A549 treated with Hydrocortisone at 1 μM for 4 hours (cell line): ENCODE results near the gene KAT8. TPM values are rescaled to one million over a fixed set of nuclear protein-coding genes. Genes with fewer than 3 reads are reported as not detected.

Experiments
- total RNA-seq: library from RNA; stranded (reverse); fragments of 200-300 nt; extraction: Qiagen RNA extraction; gene quantifications from 5 replicates; pipeline ENCODE4 v1.2.3, GENCODE V29; 2022

KAT8 gene
- 45.0 to 51.2 TPM (median 48.2 TPM) in 5 replicates for total RNA-seq

DNA sequence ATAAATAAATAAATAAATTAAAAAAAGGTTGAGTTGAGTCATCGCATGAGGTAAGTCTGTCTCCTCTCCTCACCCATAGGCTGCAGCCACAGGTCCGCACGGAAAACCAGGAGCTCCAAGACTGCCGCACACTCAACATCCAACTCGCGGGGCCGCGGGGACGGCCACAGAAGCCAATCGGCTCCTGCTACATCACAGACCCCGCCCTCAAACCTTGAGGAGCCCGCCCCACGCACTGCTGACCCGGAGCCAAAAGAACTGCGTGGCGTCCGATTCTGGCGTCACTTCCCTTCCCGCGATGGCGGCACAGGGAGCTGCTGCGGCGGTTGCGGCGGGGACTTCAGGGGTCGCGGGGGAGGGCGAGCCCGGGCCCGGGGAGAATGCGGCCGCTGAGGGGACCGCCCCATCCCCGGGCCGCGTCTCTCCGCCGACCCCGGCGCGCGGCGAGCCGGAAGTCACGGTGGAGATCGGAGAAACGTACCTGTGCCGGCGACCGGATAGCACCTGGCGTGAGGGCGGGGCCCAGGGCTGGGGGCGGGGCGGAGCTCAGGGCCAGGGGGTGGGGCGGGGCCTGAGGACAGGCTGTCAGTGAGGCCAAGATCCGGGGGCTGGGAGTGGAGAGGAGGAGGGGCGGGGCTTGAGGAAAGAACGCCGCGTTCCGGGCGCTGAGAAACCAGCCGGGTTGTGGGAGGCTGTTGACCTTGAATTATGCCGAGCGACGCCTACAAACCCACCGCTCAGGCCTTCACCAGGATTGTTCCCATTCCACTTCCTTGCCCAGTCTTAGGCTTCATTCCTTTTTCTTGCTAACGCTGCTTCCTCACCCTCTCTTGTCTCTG lies at the start of gene KAT8:
Gene KAT8, plus strand, starts transcription at position 281 of the 839 bp plus-strand sequence. Its CDS starts 18 bp downstream, at position 299.

GRCh38 chr16:31073970-31074813 lies 43.3 kb upstream of the KAT8 start, which contains the start of the genes ZNF646 and ZNF668:
Gene ZNF646 (plus strand): TSS chr16:31074422. CDS start chr16:31076325, 1,903 bp downstream.
Gene ZNF668 (minus strand): TSS chr16:31074240. CDS start chr16:31064459, 9,781 bp downstream.

DNA sequence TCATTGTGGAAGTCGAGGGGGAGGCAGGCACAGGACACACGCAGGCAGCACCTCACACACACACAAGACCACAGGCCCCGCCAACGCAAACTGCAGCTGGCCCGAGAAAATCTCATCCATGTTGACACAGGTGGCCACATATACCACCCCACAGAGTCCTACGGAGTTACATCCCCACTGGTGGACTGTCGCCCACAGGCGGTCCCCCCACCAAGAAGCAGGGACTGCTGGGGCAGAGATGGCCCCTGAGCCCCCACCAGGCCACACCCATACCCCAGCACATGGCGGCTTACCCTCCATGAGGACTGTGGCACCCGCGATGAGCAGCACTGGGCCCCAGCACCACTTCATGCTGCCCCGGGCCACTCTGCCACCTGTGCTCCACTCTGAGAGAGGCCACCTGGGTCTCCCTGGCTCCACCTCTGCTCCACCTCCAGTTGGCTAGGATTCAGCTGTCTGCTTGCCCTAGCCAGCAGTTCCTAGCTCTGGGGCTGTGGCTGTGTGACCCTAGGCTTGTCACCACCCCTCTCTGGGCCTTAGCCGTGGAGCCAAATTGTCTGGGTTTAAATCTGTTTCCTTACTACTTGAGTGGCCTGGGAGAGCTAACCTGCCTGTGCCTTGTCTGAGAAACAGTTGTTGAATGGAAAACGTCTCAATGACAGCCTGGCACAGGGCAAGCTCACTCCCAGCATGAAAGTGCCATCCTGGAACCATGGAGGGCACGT lies 28.8 kb upstream of the KAT8 start, which contains the start of gene PRSS53:
Gene PRSS53, minus strand, starts transcription at position 485 of the 725 bp plus-strand sequence. Its CDS starts 134 bp downstream, at position 351.

DNA sequence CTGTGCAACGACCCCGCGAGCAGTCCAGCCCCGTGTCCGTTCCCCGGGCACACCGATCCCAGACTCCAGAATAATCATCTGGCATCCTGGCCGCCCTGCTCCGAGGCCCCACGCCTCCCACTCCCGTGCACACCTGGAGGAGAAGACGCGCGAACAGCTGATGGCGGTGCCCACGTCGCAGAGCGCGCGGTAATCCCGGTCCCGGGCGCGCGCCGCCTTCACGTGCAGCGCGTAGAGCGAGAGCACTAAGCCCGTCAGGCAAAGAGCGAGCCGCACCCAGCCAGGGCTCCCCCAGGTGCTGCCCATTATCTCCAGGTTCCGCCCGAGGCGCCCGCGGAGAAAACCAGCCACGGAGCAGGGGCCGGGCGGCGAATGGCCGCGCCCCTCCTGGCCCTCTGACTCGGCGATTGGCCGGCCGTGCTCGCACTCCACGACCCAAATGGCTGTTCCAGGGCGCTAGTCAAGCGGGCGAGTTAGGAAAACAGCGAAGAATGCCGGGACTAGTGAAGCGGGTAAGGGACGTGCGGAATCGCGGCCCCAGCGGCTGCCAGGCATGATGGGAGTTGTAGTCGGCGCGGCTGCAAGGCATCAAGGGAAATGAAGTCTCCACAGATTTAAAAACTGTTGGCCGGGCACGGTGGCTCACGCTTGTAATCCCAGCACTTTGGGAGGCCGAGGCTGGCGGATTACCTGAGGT lies 22.9 kb upstream of the KAT8 start, which contains the start of gene VKORC1:
Gene VKORC1, minus strand, starts transcription at position 374 of the 697 bp plus-strand sequence. Its CDS starts 68 bp downstream, at position 306.

GRCh38 chr16:31108035-31108793 lies 9.2 kb upstream of the KAT8 start, which contains the start of gene BCKDK:
Gene BCKDK (plus strand): TSS chr16:31108386. CDS start chr16:31109224, 838 bp downstream.

DNA sequence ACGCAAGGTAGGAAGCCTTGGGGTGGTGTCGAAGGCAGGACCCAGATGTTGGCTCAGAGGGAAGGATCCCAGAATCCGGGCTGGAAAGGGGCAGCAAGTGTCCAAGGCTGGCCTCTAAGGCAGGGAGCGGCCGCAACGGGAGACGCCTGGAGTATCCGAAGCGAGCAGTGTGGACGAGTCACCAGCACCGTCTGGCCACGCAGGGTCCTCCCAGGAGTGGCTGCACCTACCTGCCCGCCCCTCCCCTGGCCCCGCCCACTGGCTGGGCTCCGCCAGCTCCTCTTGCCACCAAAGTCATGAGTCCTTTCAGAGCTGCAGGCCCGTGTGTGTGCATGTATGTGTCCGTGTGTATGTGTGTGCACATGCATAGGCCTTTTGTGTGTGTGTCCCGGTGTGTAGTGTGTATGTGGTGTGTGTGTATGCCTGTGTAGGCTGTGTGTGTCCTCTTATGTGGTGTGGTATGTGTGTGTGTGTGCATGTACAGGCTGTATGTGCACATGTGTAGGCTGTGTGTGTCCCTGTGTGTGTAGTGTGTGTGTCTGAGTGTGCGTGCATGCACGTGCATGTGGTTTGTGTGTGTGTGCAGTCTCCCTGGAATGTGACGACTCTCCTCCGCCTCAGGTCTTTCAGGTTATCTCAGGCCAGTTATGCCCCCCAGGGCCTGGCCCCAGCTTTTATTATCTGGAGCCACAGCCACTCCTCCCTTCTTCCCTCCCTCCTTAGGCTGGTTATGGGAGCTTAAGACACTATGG lies 18.2 kb downstream of the KAT8 start, which contains the start of gene PRSS8:
Gene PRSS8, minus strand, starts transcription at position 193 of the 752 bp plus-strand sequence. CDS start 229 bp downstream, outside the sequence.

DNA sequence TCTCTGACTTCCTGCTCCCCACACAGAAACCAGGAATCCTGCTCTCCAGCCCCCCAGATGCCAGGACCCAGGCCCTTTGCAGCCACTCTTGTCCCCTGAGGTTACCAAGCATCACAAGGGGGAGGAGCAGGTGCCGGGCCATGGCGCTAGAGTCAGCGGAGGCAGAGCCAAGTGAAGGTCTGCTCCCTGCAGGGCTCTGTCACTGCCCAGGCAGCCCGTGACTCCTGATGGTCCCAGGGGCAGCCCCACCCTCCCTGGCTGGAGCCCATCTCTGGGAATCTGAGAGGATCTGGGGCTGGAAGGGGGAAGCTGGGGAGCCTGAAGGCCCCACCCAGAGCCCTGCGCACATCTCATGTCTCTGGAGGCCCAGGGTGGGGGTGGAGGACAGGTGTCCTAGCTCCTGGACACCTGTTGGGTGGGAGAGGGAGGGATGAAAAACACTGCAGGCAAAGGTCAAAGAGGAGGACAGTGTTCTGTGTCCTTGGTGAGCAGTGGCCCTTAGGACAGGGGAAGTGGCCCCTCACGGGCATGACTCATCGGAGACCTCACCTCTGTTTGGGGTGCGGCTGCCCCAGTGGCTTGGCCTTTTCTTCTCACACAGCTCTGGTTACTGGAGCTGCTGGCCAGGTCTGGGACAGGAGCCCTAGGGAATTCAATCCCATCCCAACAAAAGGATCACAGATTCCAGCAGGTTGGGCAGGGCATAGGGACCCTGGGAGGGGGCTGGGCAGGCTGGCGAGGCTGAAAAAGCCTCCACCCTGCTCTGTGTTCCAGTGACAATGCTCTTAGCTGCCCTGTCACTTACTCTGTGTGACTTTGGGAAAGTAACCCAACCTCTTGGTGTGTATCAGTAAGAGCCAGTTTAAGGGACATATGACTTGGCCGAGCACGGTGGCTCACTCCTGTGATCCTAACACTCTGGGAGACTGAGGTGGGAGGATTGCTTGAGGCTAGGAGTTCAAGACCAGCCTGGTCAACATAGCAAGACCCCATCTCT lies 32.7 kb downstream of the KAT8 start, which contains the start of gene PRSS36:
Gene PRSS36, minus strand, starts transcription at position 173 of the 997 bp plus-strand sequence. Its CDS starts 31 bp downstream, at position 142.

DNA sequence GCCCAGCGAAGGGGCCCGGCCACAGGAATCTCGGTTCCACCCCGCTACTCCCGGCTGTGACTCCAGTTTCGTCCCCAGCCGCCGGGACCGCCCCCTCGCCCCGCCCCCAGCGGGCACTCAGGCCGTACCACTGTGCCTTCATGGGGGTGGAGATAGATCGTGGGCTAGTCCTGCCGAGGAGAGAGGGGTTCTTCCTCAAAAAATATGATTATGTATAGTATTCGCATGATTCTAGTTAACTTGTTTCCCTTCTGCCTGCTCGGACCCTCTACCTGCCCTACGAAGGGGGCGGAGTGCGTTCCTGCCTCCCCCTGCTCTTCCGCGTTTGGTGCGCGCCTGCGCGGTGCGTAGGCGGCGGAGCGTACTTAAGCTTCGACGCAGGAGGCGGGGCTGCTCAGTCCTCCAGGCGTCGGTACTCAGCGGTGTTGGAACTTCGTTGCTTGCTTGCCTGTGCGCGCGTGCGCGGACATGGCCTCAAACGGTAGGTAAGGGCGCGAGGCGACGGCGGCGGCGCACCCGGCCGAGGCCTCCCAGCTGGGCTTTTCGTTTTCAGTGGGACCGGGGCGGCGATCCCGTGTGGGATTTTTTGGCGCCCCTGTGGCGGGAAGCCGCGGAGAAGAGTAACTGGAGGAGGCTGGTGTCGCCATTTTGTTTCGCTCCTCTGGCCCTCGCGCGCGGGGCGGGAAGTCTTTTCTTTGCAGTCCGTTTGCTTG lies 62.4 kb downstream of the KAT8 start, which contains the start of gene FUS:
Gene FUS, plus strand, starts transcription at position 393 of the 713 bp plus-strand sequence. Its CDS starts 76 bp downstream, at position 469.

Other genes with a start within 250 kb of the KAT8 start
- 23.6 to 42.5 TPM (median 40.9 TPM) in 5 replicates for gene BCL7C, start 223.6 kb upstream of the KAT8 start, total RNA-seq
- gene CTF1, start 221.1 kb upstream of the KAT8 start, total RNA-seq: 0.16 to 0.32 TPM (median 0.18 TPM) in 5 replicates
- 14.1 to 19.7 TPM (median 18.0 TPM) in 5 replicates for gene FBXL19, start 194.1 kb upstream of the KAT8 start, total RNA-seq
- 9.0 to 14.5 TPM (median 12.1 TPM) in 5 replicates for gene ORAI3, start 168.6 kb upstream of the KAT8 start, total RNA-seq
- gene SETD1A, start 159.9 kb upstream of the KAT8 start, total RNA-seq: 17.7 to 19.7 TPM (median 18.3 TPM) in 5 replicates
- 13.6 to 15.9 TPM (median 13.9 TPM) in 5 replicates for gene HSD3B7, start 132.5 kb upstream of the KAT8 start, total RNA-seq
- 1.4 to 2.1 TPM (median 1.6 TPM) in 5 replicates for gene STX1B, start 107.0 kb upstream of the KAT8 start, total RNA-seq
- 56.8 to 66.1 TPM (median 64.4 TPM) in 5 replicates for gene STX4, start 84.1 kb upstream of the KAT8 start, total RNA-seq
- gene ZNF668, start 43.4 kb upstream of the KAT8 start, total RNA-seq: 13.3 to 19.8 TPM (median 14.5 TPM) in 5 replicates
- gene ZNF646, start 43.2 kb upstream of the KAT8 start, total RNA-seq: 9.1 to 11.4 TPM (median 10.2 TPM) in 5 replicates
- gene PRSS53, start 28.7 kb upstream of the KAT8 start, total RNA-seq: 1.0 to 2.5 TPM (median 1.6 TPM) in 5 replicates
- gene VKORC1, start 22.9 kb upstream of the KAT8 start, total RNA-seq: 98.3 to 147 TPM (median 140 TPM) in 5 replicates
- 46.0 to 56.1 TPM (median 52.2 TPM) in 5 replicates for gene BCKDK, start 9.3 kb upstream of the KAT8 start, total RNA-seq
- gene PRSS8, start 18.1 kb downstream of the KAT8 start, total RNA-seq: 0.83 to 1.4 TPM (median 1.2 TPM) in 5 replicates
- gene PRSS36, start 32.4 kb downstream of the KAT8 start, total RNA-seq: 0.84 to 1.9 TPM (median 1.1 TPM) in 5 replicates
- gene FUS, start 62.5 kb downstream of the KAT8 start, total RNA-seq: 505 to 637 TPM (median 514 TPM) in 5 replicates
- gene PYCARD, start 85.1 kb downstream of the KAT8 start, total RNA-seq: 23.8 to 40.1 TPM (median 36.2 TPM) in 5 replicates
- gene TRIM72, start 96.5 kb downstream of the KAT8 start, total RNA-seq: 0.01 to 0.10 TPM (median 0.05 TPM) in 5 replicates
- gene PYDC1, start 99.5 kb downstream of the KAT8 start, total RNA-seq: not detected in 5 replicates
- gene ITGAM, start 142.3 kb downstream of the KAT8 start, total RNA-seq: 1.1 to 1.9 TPM (median 1.7 TPM) in 5 replicates
- 1.0 to 1.5 TPM (median 1.1 TPM) in 5 replicates for gene ITGAX, start 237.5 kb downstream of the KAT8 start, total RNA-seq